Hepatocyte (in vitro differentiated cells): ENCODE measurements around the gene NAT16. TPM values are rescaled to one million over a fixed set of nuclear protein-coding genes. Genes with fewer than 3 reads are reported as not detected.
A peak's percentile ranks its signal among the peaks of the same experiment; 100 is the strongest.

Source experiments
- DNase-seq: peaks from one replicate; pipeline ENCODE4 v3.0.0-alpha.2; 2016; ENCODE audit warnings: low spot score
- H2AFZ ChIP-seq: fragments of 200-600 bp; sonication (generic); 2 replicates; pipeline ENCODE4 v1.6.0; 2016; ENCODE audit warnings: antibody characterized with exemption, mild to moderate bottlenecking
- H3K27ac ChIP-seq: fragments of 200-600 bp; sonication (generic); 2 replicates; pipeline ENCODE4 v1.5.1; 2016; ENCODE audit warnings: mild to moderate bottlenecking
- H3K27me3 ChIP-seq: fragments of 200-600 bp; sonication (generic); 2 replicates; pipeline ENCODE4 v1.6.1; 2016
- H3K36me3 ChIP-seq: fragments of 200-600 bp; sonication (generic); replicated peaks from 2 replicates; pipeline ENCODE4 v1.5.1; 2016; ENCODE audit warnings: low read depth; ENCODE audit not compliant: insufficient read depth
- H3K4me1 ChIP-seq: fragments of 200-600 bp; sonication (generic); 2 replicates; pipeline ENCODE4 v1.5.1; 2016; ENCODE audit warnings: mild to moderate bottlenecking, moderate library complexity; ENCODE audit not compliant: insufficient read depth
- H3K4me2 ChIP-seq: fragments of 200-600 bp; sonication (generic); 2 replicates; pipeline ENCODE4 v1.6.0; 2016
- H3K4me3 ChIP-seq: fragments of 200-600 bp; sonication (generic); 2 replicates; pipeline ENCODE4 v1.5.1; 2016; ENCODE audit warnings: mild to moderate bottlenecking
- H3K79me2 ChIP-seq: fragments of 200-600 bp; sonication (generic); 2 replicates; pipeline ENCODE4 v1.6.0; 2017; ENCODE audit warnings: mild to moderate bottlenecking
- H3K9me2 ChIP-seq: fragments of 200-600 bp; sonication (generic); replicated peaks from 2 replicates; pipeline ENCODE4 v1.6.0; 2017; ENCODE audit warnings: mild to moderate bottlenecking; ENCODE audit not compliant: insufficient read depth
- H3K9me3 ChIP-seq: fragments of 200-600 bp; sonication (generic); 2 replicates; pipeline ENCODE4 v1.5.1; 2016; ENCODE audit warnings: low read depth, mild to moderate bottlenecking
- H4K20me1 ChIP-seq: fragments of 200-600 bp; sonication (generic); 2 replicates; pipeline ENCODE4 v1.6.0; 2016; ENCODE audit warnings: mild to moderate bottlenecking; ENCODE audit not compliant: insufficient read depth, poor library complexity, severe bottlenecking
- CTCF ChIP-seq: fragments of 200-600 bp; sonication (generic); IDR thresholded peaks from 2 replicates; pipeline ENCODE4 v1.5.1; 2016; ENCODE audit warnings: antibody characterized with exemption, mild to moderate bottlenecking; ENCODE audit not compliant: poor library complexity
- EZH2 ChIP-seq: fragments of 200-600 bp; sonication (generic); IDR thresholded peaks from 2 replicates; pipeline ENCODE4 v1.6.1; 2016; ENCODE audit warnings: antibody characterized with exemption, mild to moderate bottlenecking, borderline replicate concordance
- EZH2phosphoT487 ChIP-seq: fragments of 200-600 bp; sonication (generic); IDR thresholded peaks from one replicate; pipeline ENCODE4 v1.6.1; 2018; ENCODE audit warnings: antibody characterized with exemption, mild to moderate bottlenecking, low read depth, moderate library complexity; ENCODE audit not compliant: unreplicated experiment, severe bottlenecking
- WGBS: methylation state at CpG from one replicate; pipeline ENCODE4 v1.1.6; 2016; ENCODE audit warnings: low lambda C conversion rate; ENCODE audit errors: missing lambda C conversion rate; 5-methylcytosine and 5-hydroxymethylcytosine counted together
- polyA plus RNA-seq: library from polyadenylated mRNA; unstranded; fragments of >200 nt; fragmentation: Nextera tagmentation; extraction: Ambion mirVana; gene quantifications from 2 replicates; pipeline ENCODE4 v1.2.1, GENCODE V29; 2016
- total RNA-seq: library from RNA; depleted of rRNA; stranded (reverse); fragments of >200 nt; gene quantifications from 2 replicates; pipeline ENCODE4 v1.2.3, GENCODE V29; 2014

NAT16 gene
- total and polyA plus RNA-seq, 2 experiments from 2014 or later = not detected

GRCh38 chr7:101140746-101141382 is 39.2 kb downstream of the NAT16 start:
- H3K79me2 ChIP-seq = no peaks in the 10 kb centered on the region
- no peaks in the 10 kb centered on the region for H3K36me3 ChIP-seq
- H3K4me3 ChIP-seq = no peak overlapping the region
- no peaks in the 10 kb centered on the region for H3K4me1 ChIP-seq
- H3K27me3 ChIP-seq = no peaks in the 10 kb centered on the region
- peak overlapping the region; percentile 8 for H3K27ac ChIP-seq
- H3K4me2 ChIP-seq = no peak overlapping the region
- H4K20me1 ChIP-seq = no peaks in the 10 kb centered on the region
- DNase-seq = no peak
- WGBS = 89% methylated on average over 4 of the region's 4 CpGs
- TF ChIP-seq CTCF (no peak), EZH2 (no peak), EZH2phosphoT487 (no peak)
- no peaks in the 10 kb centered on the region for H3K9me3 ChIP-seq
- no peak overlapping the region for H2AFZ ChIP-seq
- no peaks in the 10 kb centered on the region for H3K9me2 ChIP-seq

DNA sequence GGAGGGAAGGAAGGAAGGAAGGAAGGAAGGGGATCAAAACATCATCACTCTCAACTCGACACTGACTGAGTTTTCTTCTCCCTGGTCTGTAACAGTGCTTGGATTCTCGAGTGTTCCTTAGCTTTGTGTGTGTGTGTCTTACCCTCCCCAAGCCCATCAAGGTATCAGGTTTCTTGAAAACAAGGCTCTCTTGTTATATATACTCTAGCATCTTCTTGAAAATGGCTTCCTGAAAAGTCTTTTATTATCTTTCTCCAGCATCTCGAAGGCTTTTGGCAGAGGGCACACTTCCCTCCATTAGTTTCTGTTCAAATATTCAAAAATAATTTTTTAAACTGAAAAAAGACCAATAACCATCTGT is 39.8 kb downstream of the NAT16 start:
- no peaks in the 10 kb centered on the region for H3K9me2 ChIP-seq
- peak overlapping the region; percentile 8 for H3K27ac ChIP-seq
- TF ChIP-seq EZH2phosphoT487 = no peak
- TF ChIP-seq EZH2 = no peak
- TF ChIP-seq CTCF = no peak
- no peaks in the 10 kb centered on the region for H3K36me3 ChIP-seq
- no peaks in the 10 kb centered on the region for H3K4me1 ChIP-seq
- H3K27me3 ChIP-seq = no peaks in the 10 kb centered on the region
- H3K79me2 ChIP-seq = no peaks in the 10 kb centered on the region
- no peak overlapping the region for H3K4me2 ChIP-seq
- H4K20me1 ChIP-seq = no peaks in the 10 kb centered on the region
- no peaks in the 10 kb centered on the region for H3K9me3 ChIP-seq
- no peak overlapping the region for H2AFZ ChIP-seq
- H3K4me3 ChIP-seq = no peak overlapping the region
- no peak for DNase-seq
- 49% methylated on average over 3 of the region's 3 CpGs for WGBS

DNA sequence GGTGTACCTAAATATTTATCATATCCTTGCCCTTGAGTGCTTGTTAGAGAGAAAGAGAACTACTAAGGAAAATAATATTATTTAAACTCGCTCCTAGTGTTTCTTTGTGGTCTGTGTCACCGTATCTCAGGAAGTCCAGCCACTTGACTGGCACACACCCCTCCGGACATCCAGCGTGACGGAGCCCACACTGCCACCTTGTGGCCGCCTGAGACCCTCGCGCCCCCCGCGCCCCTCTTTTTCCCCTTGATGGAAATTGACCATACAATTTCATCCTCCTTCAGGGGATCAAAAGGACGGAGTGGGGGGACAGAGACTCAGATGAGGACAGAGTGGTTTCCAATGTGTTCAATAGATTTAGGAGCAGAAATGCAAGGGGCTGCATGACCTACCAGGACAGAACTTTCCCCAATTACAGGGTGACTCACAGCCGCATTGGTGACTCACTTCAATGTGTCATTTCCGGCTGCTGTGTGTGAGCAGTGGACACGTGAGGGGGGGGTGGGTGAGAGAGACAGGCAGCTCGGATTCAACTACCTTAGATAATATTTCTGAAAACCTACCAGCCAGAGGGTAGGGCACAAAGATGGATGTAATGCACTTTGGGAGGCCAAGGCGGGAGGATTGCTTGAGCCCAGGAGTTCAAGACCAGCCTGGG is 41.8 kb downstream of the NAT16 start:
- Histone ChIP-seq H3K4me1 (no peaks in the 10 kb centered on the region), H3K9me2 (no peaks in the 10 kb centered on the region), H3K4me3 (no peak overlapping the region), H3K9me3 (no peaks in the 10 kb centered on the region), H2AFZ (no peak overlapping the region), H3K36me3 (no peaks in the 10 kb centered on the region), H4K20me1 (no peaks in the 10 kb centered on the region), H3K79me2 (no peaks in the 10 kb centered on the region), H3K27me3 (no peaks in the 10 kb centered on the region), H3K4me2 (peak overlapping the region; percentile 63), H3K27ac (peak overlapping the region; percentile 80)
- TF ChIP-seq EZH2 = no peak
- peak; percentile 96 for TF ChIP-seq CTCF
- 13% methylated on average over 10 of the region's 16 CpGs for WGBS
- peak; percentile 93 for DNase-seq
